Measurements from ENCODE around the gene DNAJA2. TPM values are rescaled to one million over a fixed set of nuclear protein-coding genes. Genes with fewer than 3 reads are reported as not detected.

Gene DNAJA2
- total and polyA plus RNA-seq, 2 of the 8 experiments (the other 6 are each of a cell fraction or from before 2014, with no cell fraction given), result 9.4 to 93.8 TPM

DNA sequence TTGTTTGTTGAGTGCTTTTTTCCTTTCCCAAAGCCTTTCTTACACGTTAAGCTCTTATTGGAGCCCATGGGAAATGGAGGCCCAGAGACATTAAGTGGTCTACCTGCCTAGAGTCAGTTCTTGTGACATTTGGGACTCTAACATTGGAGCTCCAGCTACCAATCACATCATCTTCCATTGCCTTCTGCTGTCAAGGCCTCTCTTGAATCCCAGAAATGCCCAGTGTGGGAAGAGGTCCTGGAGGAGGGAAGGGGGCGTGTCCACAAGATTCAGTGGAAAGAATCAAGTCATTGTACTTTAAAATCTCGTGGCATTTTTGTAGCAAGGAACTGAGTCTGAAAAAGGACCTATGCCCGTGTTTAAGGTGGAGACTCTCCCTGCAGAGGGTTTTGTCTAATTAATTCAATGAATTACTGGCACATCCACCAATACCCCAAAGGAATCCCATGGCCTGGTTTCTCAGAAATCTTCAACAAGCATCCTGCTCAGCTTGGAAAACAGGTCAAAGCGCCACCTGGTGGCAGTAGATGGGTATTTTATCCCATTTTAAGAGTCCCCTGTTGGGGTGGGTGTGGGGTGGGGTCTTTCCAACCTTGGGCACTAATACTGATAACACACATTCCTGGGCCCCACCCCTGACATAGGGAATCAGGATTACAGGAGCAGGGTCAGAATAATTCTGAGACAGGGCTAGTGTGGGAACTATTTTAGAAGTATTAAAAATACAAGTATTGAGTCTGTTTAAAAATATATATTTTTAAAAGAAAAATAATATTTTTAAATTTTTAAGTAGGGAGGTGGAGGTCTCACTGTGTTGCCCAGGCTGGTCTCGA is 64.7 kb downstream of the DNAJA2 start:
- H2AFZ ChIP-seq (ENCODE audit: low read length), result no peak overlapping the region
- ChIA-PET POLR2A (ENCODE audit: partially characterized antibody) (interaction anchor here (0.6 to 22.7 kb wide), 10 partner anchors 10 to 219 kb away, joined by 3 to 580 read pairs (median 5); partner anchors contain the start of genes GPT2 and ORC6), CTCF (ENCODE audit: partially characterized antibody) (interaction anchor here (0.6 to 10.1 kb wide), 28 partner anchors 8 to 236 kb away, joined by 3 to 124 read pairs (median 4); partner anchors contain the start of gene GPT2)
- peaks cover 2% of the 10 kb centered on the region for H3K79me1 ChIP-seq (ENCODE audit: low read depth, low read length)
- TF ChIP-seq TAF7 (optimal IDR thresholded peaks at IDR 0.05; ENCODE audit: borderline replicate concordance, low read depth, low read length) (peak; percentile 17), RAD21 (IDR thresholded peaks at IDR 0.05 in 1 of 2, conservative IDR thresholded peaks at IDR 0.05 in 1 of 2; ENCODE audit: low read depth in 2 of 2, low read length in 2 of 2) (peak; percentile 60 to 75), JUND (IDR thresholded peaks at IDR 0.05; ENCODE audit: low read length) (no peak), YY1 (IDR thresholded peaks at IDR 0.05; ENCODE audit: low read depth, low read length) (0 out of 2 replicates have a peak, but pooled peaks have one; percentile 19)
- TF ChIP-seq, protein P1, sequence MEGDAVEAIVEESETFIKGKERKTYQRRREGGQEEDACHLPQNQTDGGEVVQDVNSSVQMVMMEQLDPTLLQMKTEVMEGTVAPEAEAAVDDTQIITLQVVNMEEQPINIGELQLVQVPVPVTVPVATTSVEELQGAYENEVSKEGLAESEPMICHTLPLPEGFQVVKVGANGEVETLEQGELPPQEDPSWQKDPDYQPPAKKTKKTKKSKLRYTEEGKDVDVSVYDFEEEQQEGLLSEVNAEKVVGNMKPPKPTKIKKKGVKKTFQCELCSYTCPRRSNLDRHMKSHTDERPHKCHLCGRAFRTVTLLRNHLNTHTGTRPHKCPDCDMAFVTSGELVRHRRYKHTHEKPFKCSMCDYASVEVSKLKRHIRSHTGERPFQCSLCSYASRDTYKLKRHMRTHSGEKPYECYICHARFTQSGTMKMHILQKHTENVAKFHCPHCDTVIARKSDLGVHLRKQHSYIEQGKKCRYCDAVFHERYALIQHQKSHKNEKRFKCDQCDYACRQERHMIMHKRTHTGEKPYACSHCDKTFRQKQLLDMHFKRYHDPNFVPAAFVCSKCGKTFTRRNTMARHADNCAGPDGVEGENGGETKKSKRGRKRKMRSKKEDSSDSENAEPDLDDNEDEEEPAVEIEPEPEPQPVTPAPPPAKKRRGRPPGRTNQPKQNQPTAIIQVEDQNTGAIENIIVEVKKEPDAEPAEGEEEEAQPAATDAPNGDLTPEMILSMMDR (IDR thresholded peaks at IDR 0.05; ENCODE audit: control extremely low read depth in 1 of 3, insufficient read depth in 1 of 3, low read depth in 1 of 3, low read length in 3 of 3), result peak; percentile 26 to 82 (median 66)
- H3K56ac ChIP-seq (replicated peaks; ENCODE audit: insufficient read length, low read depth, low read length), result no peak overlapping the region
- peaks cover 16 to 74% (median 50%) of the 10 kb centered on the region in 4 experiments for H3K36me3 ChIP-seq (ENCODE audit: control insufficient read depth in 2 of 4, insufficient read depth in 4 of 4, low read length in 3 of 4)
- H3K14ac ChIP-seq (ENCODE audit: insufficient read length), result no peak overlapping the region
- no peak overlapping the region for H4K8ac ChIP-seq (ENCODE audit: extremely low read depth, insufficient read depth, low read length)
- no peaks in the 10 kb centered on the region for H3K23me2 ChIP-seq (ENCODE audit: low read depth, low read length)
- H3K27me3 ChIP-seq (replicated peaks in 1 of 4; ENCODE audit: control insufficient read depth in 3 of 4, extremely low read depth in 1 of 4, insufficient read depth in 3 of 4, low read length in 3 of 4), result no peaks in the 10 kb centered on the region
- no peak overlapping the region for H4K91ac ChIP-seq (replicated peaks; ENCODE audit: insufficient read length, low read length)
- DNase-seq (ENCODE audit: low read depth in 1 of 2, low spot score in 2 of 2) (peak; percentile 27 to 81), FAIRE-seq (peak; percentile 85)
- H3K4me1 ChIP-seq (replicated peaks in 1 of 4; ENCODE audit: control insufficient read depth in 3 of 4, insufficient read depth in 4 of 4, low read length in 3 of 4), result no peaks in the 10 kb centered on the region
- no peaks in the 10 kb centered on the region; a peak in 1 of 4 replicates for H3K9me3 ChIP-seq (ENCODE audit: insufficient read depth in 2 of 2, low read depth in 1 of 2, low read length in 1 of 2)
- WGBS, 2 experiments (ENCODE audit: extremely low coverage in 1 of 2, insufficient coverage in 1 of 2, insufficient read length in 1 of 2, insufficient replicate concordance in 2 of 2, low coverage in 1 of 2, low lambda C conversion rate in 2 of 2, missing lambda C conversion rate in 1 of 2), result 56% methylated on average over 6 of the region's 6 CpGs; no CpG with 5 or more reads in 1 of the 2 experiments
- no peak overlapping the region for H3K4ac ChIP-seq (replicated peaks; ENCODE audit: insufficient read length, low read depth, low read length)
- no peak overlapping the region; the same call in 1 of the 2 replicates for H3K27ac ChIP-seq (ENCODE audit: low read depth, low read length)
- H2BK120ac ChIP-seq (replicated peaks; ENCODE audit: low read depth, low read length), result no peak overlapping the region
- 0 out of 4 replicates have a peak, but pooled peaks cover 0 to 2% of the 10 kb centered on the region in 2 experiments for H3K79me2 ChIP-seq (ENCODE audit: control insufficient read depth in 1 of 2, insufficient read depth in 2 of 2, low read length in 2 of 2)
- H4K5ac ChIP-seq (ENCODE audit: insufficient read length, low read depth, low read length), result no peak overlapping the region
- H4K20me1 ChIP-seq (replicated peaks in 1 of 2; ENCODE audit: control insufficient read depth in 1 of 2, insufficient read depth in 2 of 2, low read length in 2 of 2), result peaks cover 10 to 12% of the 10 kb centered on the region in 2 experiments
- no peak overlapping the region for H2BK12ac ChIP-seq (ENCODE audit: low read depth, low read length)
- H3K23ac ChIP-seq (ENCODE audit: insufficient read length), result no peak overlapping the region
- H2AK5ac ChIP-seq (ENCODE audit: low read depth, low read length), result no peak overlapping the region
- H3K18ac ChIP-seq (ENCODE audit: extremely low read depth, low read length), result no peak overlapping the region
- no peak overlapping the region for H2BK15ac ChIP-seq (ENCODE audit: low read length)
- H3K4me3 ChIP-seq (ENCODE audit: extremely low read depth in 1 of 4, insufficient read depth in 2 of 4, low read depth in 3 of 4, low read length in 4 of 4), result no peak overlapping the region
- no peak overlapping the region for H3K4me2 ChIP-seq (ENCODE audit: insufficient read depth in 1 of 2, low read depth in 2 of 2, low read length in 2 of 2)
- H2BK20ac ChIP-seq (ENCODE audit: low read length), result no peak overlapping the region
- H2BK5ac ChIP-seq (ENCODE audit: low read depth, low read length), result no peak overlapping the region
- no peak overlapping the region for H3K9ac ChIP-seq (replicated peaks in 1 of 4; ENCODE audit: extremely low read depth in 1 of 4, low read depth in 3 of 4, low read length in 3 of 4)

All from H1 (cell line).